Measurements from ENCODE around the gene PASK.
A peak's percentile ranks its signal among the peaks of the same experiment; 100 is the strongest.

Gene PASK

DNA sequence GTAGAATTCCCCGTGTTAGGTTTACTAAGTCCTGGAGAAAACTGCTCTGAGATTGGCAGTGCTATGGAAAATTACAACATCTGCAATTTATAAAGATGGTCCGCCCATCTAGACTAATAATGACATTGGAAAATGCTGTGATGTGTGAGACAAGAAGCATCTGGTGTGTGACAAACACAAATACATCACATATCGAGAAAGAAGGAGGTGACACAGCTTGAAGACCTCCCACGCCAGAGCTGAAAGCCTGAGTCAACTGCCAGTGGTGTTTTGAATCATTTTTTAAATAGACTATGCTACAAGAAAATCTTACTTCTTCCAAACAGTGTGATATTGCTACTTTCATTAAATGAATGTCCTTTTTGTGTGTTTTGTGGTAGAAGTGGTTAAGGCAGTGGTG, 30.6 kb upstream of the PASK start:
- no peak for DNase-seq

DNA sequence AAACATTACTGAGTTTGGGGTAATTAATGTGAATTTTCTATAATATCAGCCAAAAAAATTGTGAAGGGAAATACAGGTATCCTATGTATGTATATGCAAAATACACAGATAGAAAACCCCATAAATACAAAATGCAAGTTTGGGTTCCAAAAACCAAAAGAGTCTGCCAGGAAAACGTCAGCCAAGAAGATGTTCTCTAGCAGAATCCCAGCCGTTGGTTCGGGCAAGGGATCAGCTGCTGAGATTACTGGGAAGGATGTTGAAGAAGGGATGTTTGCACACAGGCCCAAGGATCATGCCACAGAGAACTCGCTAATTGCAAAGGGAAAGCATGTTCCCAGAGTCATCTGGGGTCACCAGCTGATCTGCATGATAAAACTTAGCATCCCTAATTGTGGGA, 29.7 kb upstream of the PASK start:
- no peak for DNase-seq

DNA sequence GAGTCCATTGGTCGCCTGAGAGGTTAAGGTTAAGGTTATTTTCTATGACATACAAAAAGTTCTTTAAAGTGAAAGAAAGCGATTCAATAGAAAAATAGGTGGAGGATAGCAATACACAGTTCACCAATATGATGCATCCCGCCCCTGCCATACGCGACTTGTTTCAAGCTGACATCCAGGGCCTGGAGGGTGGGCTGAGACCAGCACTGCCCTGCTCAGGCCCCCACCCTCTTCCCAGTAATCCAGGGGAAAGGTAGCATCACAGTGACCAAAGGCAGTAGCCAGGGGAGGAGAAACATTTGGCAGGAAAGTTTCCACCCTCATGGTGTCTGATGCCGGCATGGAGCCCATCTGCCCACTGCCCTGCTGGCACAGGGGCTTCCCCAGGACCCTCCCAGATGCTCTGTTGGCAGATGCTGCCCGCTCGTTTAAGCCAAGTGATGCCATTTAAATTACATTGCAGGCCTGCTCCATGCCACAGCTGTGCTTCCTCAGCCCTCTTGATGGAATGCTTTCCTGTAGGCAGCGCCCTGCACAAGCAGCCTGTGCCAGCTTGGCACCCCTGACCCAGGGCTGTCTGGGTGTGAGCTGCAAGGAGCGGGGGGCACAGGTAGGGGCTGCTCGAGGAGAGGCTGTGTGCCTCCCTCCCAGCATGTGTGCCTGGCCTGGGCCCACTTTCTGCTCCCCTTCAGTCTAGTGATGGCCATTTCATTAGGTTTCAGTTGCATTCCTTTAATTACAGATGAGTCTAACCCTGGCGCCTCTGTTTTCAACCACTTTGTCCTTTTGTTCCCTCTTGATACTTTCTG, 28.5 kb upstream of the PASK start:
- no peak for DNase-seq

DNA sequence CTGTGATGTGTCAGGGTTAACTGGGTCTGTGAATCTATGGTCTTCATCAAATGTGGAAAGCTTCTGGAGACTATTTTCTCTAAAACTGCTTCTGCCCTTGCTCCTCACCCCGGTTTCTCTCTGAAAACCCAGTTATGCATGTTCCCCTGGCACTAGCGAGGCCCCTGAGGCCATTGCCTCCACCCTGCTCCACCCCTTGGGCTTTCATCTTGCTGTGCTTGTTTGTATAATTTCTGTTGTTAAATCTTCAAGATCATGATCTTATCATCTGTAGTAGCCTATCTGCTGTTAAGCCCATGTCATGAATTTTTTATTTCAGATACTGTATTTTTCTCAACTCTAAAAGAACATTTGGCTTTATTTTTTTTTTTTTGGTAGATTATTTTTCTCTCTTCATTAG, 24.3 kb upstream of the PASK start:
- DNase-seq, result no peak

DNA sequence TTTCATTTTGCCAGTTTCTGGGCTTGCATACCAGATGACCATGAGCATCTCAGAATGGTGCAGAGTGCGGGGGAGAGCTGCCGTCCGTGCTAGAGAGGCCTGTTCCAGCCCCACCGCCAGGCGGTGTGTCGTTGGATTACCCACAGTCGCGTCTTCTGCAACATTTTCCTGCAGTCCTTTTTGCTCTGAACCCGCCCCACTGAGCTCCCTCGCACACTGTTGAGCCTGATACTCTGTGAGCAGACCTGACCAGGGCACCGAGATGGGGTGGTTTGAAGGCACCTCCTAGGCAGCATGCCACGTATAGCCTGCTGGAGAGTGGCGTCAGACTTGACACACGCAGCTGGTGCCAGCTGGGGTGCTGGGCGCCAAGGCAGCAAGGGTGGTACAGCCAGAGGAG, 19.1 kb upstream of the PASK start:
- no peak for DNase-seq

DNA sequence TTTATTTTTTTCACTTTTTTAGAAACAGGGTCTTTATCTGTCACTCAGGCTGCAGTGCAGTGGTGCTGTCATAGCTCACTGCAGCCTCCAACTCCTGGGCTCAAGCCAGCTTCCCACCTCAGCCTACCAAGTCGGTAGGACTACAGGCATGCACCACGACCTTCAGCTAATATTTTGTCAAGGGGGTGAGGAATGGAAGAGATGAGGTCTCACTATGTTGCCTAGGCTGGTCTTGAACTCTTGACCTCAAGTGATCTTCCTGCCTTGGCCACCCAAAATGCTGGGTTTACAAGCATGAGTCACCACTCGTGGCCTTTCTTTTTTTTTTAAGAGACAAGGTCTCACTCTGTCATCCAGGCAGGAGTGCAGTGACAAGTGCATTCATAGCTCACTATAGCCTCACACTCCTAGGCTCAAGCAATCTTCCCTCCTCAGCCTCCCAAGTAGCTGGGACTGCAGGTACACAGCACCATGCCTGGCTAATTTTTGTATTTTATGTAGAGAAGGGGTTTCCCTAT, 14.4 kb upstream of the PASK start:
- DNase-seq, result no peak

DNA sequence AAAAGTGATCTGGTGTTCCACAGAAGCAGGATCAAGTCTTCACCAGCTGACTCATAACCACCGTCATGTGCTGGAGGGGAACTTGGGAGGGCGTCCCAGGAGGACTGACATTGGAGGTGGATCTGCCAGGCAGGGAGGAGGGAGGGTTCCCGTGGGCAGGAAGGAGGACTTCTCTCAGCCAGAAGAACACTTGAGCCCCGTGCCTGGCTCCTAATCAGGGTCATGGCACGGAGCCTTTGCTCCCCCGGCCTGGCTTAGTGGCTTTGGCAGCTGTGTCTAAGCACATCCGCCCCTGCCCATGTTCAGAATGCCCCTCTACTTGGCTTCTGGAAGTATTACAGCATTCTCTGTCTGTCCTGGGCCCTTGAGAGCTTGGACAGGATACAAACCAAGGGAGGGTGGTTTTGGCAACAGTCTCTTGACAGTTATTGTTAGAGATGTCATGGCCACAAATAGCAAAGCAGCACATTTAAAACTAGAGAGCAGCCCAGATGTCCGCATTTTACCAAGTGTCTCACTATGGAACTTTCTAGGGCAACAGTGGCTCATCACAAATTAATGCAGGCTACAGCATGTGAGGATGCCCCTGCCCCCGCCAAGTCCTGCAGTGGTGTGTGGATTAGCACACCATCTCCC, 12.5 kb upstream of the PASK start:
- DNase-seq, result no peak

DNA sequence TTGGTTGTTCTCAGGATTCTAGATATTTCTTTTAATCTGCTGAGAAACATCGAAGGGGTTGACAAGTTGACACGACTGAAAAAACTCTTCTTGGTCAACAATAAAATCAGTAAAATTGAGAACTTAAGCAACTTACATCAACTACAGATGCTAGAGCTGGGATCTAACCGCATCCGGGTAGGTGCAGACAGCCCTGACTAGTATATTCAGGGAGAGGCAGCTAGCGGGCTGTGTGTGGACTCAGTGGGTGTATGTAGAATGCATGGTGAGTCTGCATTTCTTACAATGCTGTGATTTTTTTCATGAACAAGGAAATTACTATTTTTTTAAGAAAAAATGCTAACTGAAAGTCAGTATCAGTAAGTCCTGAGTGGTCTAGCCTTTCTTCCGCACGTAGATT, 11.0 kb upstream of the PASK start:
- DNase-seq, result no peak

DNA sequence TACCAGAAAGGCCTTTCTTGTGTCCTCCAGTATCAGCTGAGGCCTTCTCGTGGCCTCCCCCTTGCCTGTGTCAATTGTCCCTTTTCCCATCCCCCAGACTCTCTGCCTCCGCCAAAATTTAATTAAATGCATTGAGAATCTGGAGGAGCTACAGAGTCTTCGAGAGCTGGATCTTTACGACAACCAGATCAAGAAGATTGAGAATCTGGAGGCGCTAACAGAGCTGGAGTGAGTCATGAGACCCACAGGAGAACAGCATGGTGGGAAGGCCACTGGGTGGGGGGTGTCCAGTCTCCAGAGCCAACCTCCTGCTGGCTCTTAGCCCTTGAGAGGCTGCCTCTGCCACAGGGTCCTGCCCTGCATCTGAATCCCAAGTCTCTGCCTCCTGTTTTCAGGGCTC, 9.8 kb upstream of the PASK start:
- DNase-seq, result no peak

DNA sequence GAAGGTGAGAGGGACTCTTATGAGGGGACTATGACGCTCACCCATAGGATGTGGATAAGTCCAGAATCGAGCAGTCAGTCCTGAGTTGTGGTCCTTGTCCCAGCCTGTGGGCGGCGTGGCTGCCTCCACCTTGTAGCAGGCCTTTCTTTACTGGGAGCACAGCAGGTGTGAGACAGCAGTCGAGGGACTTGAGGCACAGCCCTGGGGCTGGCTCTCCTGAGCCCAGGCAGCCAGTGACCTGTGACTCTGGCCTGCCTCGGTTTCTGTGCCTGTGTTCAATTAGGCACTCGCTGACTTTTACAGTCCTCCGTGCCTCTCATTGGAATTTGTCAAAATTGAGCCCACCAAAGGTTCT, 9.3 kb upstream of the PASK start:
- DNase-seq, result no peak

DNA sequence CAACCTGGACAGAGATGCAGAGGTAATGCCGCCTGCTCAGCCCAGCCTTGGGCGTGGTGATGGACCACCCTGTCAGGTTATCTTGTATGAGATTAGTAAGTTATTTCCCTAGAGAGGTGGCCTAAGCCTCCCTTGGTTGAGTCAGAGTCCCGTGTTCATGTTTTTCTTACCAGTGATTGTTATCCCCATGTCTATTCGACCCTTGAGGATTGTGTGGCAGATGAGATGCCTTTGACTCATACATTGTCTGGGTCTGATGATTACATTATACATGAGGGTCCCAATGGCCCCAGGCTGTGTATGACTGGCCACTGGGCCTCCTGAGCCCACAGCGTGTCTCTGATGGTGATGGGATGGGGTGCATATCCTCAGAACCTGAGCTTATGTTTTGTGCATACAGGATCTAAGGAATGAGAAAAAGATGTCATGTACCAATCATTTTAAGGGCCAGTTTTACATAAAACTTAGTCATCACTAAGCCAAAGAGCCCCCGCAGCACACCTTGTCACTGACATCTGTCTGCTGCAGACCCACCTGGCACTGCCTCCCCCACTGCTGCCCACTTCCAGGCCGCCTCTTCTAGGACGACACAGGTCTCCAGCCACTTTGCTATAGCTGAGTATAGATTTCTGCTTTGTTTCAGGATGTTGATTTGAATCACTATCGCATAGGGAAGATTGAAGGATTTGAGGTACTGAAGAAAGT, 8.7 kb upstream of the PASK start:
- no peak for DNase-seq

DNA sequence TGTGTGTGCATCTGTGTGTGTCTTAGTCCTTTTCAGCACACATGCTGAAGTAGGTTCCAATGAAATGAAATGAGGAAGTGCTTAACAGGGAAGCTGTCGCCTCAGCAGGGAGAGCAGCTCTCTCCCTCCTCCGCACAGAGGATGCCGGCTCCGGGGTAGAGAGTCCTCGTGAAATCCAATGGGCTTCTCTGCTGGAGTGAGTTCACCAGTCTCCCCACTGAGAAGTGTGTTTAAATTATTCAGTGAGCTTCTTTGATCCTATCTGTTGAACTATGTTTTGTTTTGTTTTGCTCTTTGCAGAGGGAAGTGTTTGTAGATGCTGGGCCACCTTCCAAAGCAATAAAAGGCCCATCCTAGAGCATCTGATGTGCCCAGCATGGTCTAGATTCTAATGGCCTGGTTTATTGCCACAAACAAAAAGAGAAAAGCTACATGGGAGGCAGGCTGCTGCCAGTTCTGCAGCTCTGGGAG, 7.7 kb upstream of the PASK start:
- no peak for DNase-seq

DNA sequence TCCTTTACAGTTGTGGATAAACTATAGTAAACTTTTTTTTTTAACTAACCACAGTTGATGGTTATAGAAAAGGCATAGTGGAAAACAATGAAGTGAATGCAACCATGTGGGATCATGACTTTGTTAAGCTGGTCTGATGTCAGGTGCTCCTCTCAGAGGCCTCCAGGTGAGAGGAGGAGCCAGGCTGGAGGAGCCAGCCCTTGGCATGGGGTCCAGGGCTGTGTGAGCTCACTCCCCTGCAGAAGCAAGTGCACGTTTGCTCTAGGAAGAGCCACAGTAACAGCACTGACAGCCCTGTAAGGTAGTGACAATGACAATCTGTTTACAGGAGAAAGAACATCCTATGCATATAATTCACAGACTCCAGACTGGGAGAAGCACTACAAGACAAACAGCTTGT, 6.7 kb upstream of the PASK start:
- DNase-seq, result no peak

DNA sequence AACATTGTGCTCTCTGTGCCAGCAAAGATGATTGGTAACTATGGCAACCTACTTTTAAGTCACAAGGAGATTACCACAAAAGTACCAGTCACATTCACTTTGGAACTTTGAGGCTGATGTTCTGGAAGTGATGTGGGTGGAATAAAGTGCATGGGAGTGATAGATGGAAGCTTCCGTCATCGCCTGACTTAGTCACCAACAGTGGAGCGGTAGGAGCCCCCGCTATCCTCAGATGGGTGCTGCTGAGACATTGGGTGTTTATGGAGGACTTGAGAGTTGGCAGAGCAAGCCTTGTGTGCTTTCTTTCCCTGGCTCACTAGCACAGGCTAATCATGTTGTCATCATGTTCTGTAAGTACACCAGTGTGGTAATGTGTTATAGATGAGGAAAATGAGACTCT, 5.6 kb upstream of the PASK start:
- no peak for DNase-seq

DNA sequence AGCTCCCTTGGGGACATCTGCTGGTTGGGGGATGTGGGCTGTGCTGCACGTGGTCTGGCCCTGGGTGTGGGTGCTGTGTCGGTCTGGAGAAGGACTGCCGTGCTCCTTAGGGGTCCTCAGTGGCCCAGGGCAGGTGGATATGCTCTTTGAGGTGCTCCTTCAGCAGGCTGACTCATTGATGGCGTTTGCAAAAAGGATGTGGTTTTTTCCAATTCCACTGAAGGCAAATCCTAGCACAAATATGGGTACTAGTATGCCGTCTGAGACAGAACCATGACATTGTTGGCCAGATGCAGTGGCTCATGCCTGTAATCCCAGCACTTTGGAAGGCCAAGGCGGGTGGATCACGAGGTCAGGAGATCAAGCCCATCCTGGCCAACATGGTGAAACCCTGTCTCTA, 4.3 kb upstream of the PASK start:
- no peak for DNase-seq

DNA sequence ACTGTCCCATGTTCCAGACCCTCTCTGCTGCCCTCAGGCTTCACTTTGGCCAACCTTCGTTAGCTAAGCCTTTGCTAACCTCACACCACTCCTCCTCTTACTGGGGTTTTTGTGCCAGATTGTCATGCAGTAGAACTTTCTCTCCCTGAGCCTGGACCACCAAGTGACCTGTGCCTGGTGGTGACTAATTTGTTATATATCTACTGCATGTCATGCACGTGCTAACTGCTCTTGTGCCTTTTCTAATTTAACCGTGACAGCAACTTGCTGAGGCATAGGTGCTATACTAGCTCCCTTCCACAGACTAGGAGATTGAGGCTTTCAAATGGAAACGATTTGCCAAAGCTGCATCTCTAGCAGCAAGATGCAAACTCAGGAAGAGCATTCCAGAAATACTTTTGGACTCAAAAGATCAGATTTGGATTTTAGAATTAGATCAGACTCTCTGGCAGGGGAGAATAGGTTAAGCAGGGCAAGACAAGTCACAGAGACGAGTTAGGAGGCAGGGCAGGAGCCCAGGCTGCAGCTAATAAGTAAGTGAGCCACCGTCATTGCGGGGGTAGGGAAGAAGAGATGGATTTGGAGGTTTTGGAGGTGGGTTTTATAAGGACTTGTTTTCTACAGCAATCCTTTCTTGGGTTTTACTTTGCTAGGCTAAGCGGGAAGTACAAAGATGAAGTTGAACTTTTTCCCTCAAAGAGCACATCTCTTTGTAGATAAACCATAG, 2.8 kb upstream of the PASK start:
- DNase-seq, result no peak

DNA sequence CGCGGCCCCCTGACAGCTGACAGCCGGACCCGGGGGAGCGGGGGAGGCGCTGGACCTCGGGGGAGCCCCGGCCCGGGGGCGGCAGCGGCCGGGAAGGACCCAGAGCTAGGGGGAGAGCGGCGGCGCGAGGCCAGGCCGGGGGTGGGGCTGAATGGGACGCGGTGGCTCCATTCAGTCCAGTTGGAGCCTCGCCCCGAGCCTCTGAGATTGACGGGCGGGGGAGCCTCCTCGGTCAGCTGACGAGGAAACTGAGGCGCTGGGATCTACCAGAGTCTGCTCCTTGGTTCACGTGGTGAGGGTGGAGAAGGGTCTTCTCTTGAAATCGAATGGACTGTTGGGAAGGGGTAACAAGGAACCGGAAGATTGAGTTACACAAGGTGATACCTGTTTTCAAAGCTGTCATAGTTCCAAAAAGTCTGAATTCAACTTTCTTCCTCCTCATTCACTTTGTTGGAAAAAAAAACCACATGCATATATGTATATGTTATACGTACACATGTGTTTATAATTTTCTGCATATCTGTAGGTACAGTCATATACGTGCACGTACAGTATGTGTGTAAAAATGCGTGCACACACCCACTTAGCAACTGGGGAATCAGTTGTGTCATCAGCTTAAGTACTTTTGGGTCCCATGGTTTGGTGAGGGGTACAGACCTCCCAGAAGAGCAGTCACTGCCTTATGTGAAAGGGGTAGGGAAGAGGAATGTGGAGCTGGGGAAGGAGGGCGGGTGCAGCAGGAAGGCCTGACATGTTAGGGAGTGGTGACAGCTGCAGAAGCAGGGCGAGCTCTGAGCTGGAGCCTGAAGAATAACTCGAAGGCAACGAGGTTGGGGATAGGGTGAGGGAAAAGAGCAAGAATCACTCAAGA, 1.6 kb upstream of the PASK start:
- DNase-seq, result no peak

DNA sequence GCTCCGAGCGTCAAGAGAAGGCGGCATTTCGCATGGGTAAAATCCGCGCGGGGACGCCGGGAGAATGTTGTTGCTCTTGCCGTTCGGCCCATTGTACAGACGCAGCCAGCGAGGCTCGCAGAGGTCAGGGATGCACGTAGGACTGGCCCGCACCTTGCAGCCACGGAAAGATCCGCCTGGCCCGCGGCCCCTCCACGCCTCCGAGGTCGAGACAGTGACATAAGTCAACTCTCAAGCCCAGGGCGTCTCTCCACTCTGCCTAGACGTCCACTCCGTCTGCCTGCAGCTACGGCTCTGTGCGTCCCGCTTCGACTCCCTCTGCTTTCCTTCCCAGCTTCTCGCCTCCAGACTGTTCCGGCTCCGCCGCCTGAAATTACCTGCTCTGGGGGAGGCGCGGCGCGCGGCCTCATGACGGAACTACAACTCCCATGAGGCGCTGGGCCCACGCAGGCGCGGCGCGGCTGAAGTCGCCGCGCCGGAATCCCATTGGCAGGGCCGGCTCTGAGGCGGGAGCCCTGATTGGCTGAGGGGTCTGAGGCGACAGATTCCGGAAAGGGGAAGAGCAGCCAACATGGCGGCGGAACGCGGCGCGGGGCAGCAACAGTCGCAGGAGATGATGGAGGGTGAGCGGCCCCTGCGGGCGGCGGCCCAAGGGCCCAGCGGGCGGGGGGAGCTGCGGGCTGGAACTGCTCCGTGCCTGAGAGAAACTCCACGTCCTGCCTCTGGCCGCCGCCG, 820 bp upstream of the PASK start, which contains the start of gene PPP1R7:
TSS of gene PPP1R7 (plus strand) at position 543 of the 735 bp plus-strand sequence. CDS start at position 572, 29 bp downstream.
- peak; percentile 96 for DNase-seq

DNA sequence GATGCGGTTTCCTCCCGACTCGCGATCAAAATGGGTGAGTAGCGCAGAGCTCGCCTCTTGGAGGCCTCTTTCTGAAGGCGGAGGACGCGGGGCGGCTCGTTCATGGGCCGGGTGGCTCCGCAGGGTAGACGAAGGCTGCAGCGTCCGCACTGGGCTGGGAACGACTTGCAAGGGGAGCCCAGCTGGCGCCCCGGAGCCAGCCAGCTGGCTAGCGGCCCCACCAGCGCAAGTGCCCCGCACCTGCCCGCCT, 328 bp upstream of the PASK start:
- no peak for DNase-seq

DNA sequence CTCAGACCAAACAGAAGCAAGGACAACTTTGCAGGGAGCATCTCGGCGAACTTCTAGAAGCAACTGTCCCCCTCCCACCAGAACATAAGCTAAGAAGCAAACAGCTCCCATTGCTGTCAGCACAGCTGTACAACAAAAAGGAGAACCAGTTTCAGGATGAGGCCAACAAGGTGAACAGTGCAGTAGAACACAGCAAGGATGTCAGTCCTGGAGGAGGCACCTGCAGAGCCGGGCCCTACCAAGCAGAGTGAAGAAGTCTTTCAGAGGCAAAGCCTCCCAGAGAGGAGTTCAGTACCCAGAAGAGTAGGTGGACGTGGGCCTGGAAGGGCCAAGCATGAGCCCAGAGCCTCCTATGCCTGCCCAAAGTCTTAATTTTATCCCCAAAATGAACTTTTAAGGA, 1.0 kb downstream of the PASK start:
- DNase-seq, result no peak

DNA sequence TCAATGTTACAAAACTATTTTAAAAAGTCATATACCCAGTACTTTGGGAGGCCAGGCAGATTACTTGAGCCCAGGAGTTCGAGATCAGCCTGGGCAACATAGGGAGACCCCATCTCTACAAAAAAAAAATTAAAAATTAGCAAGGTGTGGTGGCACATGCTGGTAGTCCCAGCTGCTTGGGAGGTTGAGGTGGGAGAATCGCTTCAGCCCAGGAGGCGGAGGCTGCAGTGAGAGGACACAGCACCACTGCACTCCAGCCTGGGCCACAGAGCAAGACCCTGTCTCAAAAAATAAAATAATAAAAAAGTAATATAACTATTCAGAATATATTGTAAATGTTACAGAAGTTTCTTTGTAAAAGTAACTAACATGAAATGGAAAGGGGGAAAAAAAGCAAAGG, 1.9 kb downstream of the PASK start:
- DNase-seq, result no peak

DNA sequence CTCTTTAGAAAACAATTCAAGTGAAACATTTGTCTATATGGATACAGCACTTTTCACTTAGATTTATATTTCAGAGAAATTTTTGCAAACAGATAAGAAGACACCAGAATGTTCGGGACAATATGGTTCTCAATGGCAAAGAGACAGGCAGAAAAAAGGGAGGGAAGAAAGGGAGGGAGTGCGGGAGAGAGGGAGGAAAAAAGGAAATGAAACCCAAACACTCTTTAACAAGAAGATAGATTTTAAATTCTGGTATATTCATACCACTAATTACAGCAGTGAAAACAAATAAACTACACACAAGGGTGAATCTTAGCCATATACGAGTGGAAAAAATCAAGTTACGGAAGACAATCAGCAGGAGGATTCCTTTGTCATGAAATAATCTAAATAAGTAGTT, 3.0 kb downstream of the PASK start:
- DNase-seq, result no peak
